Epithelial cell of esophagus (primary cell): ENCODE results near the gene TLR2.

Source experiments
- DNase-seq: peaks from one replicate; pipeline ENCODE4 v3.0.0; 2010; ENCODE audit warnings: low read depth
- H3K4me3 ChIP-seq: 2 replicates; pipeline ENCODE4 v1.5.1; 2011; ENCODE audit warnings: mild to moderate bottlenecking, low read length, control low read depth
- CTCF ChIP-seq: IDR thresholded peaks from 2 replicates; pipeline ENCODE4 v1.5.1; 2011; ENCODE audit warnings: low read depth, mild to moderate bottlenecking, low read length, control low read depth, inconsistent platforms; ENCODE audit not compliant: insufficient read depth; ENCODE audit errors: missing control alignments

Gene TLR2

DNA sequence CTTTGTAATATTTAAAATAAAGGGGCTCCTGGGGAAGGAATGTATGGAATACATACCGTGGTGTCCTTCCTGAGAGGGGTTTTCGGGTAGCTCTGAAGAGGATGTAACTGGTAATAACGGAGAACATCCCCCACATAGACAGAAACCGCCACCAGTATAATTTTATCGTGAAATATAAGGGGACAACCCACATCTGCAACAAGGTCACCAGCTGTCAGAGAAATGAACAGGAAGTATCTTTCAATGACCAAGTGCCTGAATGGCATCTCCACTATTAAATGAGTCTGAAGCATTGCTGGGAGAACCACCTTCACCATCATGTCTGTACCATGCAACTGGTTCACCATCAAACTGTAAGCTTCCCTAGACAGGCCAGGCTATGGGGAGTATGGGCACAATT lies 44.1 kb downstream of the TLR2 start:
- H3K4me3 ChIP-seq, result no peak overlapping the region
- no peak for DNase-seq
- no peak for TF ChIP-seq CTCF

DNA sequence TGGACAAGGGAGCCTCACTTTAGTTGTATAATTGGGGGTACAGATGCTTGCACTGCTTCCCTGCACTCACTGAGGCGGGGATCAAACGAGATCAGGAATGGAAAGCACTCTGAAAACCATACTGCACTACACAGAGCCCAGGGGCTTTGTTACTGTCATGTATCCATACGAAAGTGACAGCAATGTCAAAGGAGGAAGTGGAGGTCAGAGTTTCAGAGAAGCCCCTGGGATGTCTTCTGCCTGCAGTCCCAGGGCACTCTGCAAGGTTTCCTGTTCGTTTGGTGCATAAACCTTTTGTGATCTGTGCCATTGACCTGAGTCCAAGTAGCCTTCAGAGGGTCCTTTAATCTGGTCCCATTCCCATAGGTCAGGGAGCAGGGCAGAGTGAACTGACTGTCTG lies 44.6 kb downstream of the TLR2 start:
- DNase-seq, result no peak
- TF ChIP-seq CTCF, result no peak
- H3K4me3 ChIP-seq, result no peak overlapping the region

DNA sequence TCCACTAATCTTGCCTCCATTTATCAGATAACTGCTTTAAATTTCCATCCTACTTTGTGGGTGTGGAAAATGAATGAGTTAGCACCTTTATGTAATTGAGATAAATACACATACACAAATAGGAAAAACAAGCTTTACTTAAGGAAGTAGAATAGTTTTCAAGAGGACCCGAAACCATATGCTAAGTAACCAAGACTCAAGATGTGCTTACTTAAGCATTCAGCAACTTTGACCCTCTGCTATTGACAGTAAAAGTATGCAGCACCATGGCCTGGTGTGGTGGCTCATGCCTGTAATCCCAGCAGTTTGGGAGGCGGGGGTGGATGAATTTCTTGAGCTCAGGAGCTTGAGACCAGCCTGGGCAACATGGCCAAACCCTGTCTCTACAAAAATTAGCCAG lies 45.8 kb downstream of the TLR2 start:
- TF ChIP-seq CTCF, result no peak
- no peak overlapping the region for H3K4me3 ChIP-seq
- DNase-seq, result no peak

DNA sequence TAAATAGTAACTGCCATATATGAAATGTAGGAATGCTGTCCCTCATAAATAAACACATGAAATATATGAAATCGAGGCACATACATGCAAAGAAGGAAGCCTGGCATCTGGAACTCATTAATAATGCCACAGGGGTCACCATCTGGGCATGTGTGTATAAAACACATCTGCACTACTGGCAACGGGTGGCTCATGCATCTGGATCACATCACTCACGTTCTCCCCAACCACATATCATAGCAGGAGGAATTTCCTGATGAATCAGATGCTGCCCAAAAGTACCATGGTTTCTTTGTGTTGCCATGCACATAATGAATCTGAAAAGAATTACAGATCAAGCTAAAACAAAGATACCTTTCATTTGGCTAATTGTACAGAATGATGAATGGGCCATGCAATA lies 47.2 kb downstream of the TLR2 start:
- DNase-seq, result peak; percentile 86
- no peak overlapping the region for H3K4me3 ChIP-seq
- no peak for TF ChIP-seq CTCF

GRCh38 chr4:153733751-153734448 lies 49.8 kb downstream of the TLR2 start:
- DNase-seq, result no peak
- TF ChIP-seq CTCF, result no peak
- no peak overlapping the region for H3K4me3 ChIP-seq

GRCh38 chr4:153735906-153736461 lies 51.9 kb downstream of the TLR2 start:
- no peak for TF ChIP-seq CTCF
- no peak overlapping the region for H3K4me3 ChIP-seq
- DNase-seq, result no peak

DNA sequence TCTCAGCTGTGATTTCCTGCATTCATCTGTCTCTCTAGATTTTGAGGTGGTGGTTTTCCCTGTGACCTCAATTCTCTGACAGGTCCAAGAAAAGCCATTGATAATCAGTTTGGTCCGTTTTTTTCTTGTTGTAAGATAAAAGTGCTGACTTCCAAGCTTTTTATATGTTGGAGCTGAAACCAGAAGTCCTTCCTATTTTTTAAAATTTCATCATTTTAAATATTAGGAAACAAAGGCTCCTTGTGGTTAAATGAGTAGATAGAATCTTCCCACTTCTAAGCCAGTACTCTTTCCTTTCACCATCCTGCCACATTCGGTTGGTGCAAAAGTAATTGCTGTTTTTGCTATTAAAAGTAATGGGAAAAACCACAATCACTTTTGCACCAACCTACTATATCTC lies 57.5 kb downstream of the TLR2 start:
- DNase-seq, result no peak
- no peak for TF ChIP-seq CTCF
- H3K4me3 ChIP-seq, result no peak overlapping the region
